NCI-H1417 treated with DMSO at 0.1 percent for 48 hours (cell line): ENCODE data around the gene ELFN1.

ENCODE experiments used
- DNase-seq: peaks from one replicate; lab custom pipeline; 2025; lab: John Stamatoyannopoulos, UW

Gene ELFN1

DNA sequence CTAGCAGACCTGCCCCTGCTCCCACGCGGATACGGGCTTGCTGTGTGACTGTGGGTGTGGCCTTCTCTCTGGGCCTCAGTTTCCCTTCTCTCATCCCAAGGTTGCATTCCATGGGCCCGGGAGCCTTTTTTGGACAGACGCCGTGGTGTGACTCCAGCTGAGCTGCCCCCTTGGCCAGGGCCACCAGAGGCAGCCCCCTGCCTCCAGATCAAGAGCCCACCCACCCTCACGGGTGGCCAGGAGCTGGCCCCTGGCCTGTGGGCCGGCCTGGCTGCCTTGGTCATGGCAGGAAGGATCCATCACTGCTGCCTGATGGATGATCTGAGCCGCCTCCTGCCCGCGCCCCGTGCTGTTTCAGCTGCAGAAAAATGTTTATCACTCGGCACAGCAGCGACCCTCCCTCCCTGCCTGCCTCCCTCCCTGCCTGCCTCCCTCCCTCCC is 27.8 kb upstream of the ELFN1 start:
- DNase-seq: no peak

- no peak for DNase-seq
Measured at GRCh38 chr7:1643270-1644092, 26.6 kb upstream of the ELFN1 start.

DNA sequence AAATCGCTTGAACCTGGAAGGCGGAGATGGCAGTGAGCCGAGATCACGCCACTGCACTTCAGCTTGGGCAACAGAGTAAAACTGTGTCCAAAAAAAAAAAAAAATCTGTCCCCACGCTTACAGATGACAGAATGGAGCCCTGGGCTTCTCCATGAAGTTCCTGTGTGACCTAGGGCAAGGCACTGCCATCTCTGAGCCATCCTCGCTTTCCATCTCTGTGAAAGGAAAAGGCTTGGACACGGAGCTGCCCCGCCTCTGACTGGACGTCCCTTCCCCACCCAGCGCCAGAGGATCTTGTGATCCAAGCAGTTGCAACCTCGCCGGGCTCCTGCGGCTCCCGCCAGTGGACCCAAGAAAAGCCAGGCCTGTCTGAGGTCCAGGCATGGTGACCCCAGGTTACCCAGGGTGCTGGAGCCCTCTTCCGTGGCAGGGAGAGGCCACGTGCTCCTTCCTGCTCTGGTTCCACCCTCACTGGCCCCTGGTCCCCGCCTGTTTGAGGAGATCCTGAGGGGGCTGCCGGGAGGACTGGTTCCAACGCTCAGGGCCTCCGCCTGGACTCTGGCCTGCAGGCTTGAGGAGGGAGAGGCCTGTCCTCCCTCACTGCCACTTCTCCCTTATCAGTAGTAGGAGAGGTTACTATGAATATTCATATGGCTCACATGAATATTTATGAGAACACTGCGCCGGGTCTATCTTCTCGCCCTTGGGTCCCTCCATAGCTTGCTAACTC is 25.6 kb upstream of the ELFN1 start:
- DNase-seq: no peak

DNA sequence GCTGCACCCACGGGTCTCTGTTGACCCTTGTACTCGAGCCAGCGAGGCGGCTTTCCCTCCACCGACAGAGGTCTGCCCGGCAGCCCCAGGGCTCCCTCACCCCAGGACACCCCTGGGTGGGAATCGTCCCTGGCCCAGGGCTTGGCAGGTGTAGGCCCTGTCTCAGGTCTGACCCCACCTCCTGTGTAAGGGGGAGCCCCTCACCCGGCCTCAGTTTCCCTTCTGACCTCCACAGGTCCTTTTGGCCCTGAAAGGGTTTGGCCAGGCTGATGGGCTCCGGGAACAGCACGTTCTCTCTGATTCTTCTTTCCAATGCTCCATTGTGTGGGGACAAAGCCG is 25.0 kb upstream of the ELFN1 start:
- DNase-seq: no peak

- no peak for DNase-seq
Measured at GRCh38 chr7:1645476-1645875, 24.6 kb upstream of the ELFN1 start.

- DNase-seq: no peak
Measured at GRCh38 chr7:1646391-1646790, 23.7 kb upstream of the ELFN1 start.

GRCh38 chr7:1646957-1647891 is 22.9 kb upstream of the ELFN1 start:
- no peak for DNase-seq

GRCh38 chr7:1647961-1648672 is 22.0 kb upstream of the ELFN1 start:
- no peak for DNase-seq

DNA sequence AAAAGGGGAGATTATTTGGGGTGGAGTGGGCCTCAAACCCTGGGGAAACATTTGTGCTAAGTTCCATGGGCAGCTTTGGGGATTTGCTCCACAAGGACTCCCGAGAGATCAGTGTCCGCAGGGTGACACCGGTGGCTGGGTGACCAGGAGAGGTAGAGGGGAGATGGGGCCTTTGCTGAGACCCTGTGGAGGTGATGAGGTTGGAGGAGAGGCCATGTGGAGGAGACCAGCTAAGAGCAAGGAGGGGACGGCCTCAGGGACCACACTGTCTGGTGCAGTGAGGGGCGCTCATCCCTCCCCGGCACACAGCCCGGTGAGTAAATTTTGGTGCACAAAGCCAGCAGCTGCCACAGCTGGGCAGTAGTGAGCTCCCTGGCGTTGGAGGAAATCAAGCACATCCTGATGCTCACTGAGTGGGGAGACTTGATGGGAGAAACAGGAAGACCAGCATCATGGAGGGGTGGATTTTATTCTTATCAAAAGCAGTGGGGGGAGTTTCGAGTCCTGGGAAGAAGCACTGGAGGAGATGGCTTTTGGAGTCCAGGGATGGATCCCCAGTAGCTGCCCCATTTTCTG is 20.2 kb upstream of the ELFN1 start:
- no peak for DNase-seq

- DNase-seq: no peak
Measured at GRCh38 chr7:1650363-1651030, 19.6 kb upstream of the ELFN1 start.

DNA sequence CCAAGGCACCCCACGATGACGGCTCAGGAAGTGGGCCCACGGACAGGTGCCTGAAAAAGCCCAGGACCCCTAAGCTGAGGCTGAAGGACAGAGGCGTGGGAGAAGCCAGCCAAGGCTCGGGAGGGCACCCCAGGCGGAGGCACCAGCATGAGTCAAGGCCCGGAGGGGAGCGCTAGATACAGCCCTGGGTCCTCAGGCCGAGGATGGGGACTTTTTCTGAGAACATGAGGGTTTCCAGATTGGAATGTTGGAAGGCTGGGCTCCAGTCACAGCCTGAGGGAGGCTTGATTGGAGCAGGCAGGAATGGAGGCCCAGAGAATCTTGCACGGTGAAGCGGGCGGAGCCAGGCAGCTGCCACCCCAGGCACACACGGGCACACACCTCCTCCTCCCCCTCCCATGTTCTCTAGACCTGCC is 19.0 kb upstream of the ELFN1 start:
- no peak for DNase-seq

DNA sequence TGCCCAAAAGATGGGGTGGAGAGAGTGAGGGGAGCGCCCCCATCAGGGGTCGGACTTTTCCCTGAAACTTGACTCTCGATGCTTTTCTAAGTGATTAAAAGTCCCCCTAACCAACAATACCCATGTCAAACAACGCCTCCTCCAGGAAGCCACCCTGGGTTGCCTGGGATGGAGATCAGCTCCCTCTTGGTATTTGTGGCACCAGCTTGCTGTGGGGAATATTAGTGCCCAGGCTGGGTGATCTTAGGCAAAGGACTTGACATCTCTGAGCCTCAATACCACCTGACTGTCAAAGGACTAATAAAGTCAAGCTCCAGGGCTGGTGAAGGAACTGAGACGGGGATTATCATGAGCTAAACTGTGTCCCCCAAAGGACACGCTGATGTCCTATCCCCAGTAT is 18.2 kb upstream of the ELFN1 start:
- DNase-seq: no peak

DNA sequence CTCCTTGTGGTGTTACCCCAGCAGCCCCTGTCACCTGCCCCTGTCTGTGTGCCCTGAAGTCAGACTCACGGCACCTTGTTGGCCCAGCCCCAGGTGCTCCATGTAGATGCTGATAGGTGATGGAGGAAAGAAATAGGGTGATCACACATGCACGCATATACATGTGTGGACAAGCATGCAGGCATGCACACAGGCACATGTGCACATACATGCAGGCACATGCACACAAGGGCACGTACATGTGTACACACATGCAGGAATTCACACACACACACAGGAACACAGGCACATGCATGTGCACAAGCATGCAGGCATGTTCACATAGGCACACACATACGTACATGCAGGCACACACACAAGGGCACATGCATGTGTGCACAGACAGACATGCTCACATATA is 16.6 kb upstream of the ELFN1 start:
- no peak for DNase-seq

DNA sequence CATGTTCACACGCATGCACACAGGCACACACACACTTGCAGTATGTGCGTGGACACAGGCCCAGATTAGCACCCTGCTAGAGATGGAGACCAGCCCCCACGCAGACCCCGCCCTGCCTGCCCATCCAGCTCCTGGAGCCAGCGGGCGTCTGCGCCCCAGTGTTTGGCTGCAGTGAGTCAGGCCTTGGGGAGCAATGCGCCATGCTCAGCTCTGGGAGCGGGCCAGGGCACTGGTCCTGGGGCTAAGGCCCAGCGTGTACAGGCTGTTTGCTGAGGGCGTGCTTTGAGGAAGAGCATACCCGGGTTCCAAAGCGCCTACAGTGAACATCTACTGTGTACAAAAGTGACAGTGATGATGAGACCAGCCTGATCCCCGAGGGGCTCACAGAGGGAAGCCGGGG is 16.0 kb upstream of the ELFN1 start:
- no peak for DNase-seq

- no peak for DNase-seq
Measured at GRCh38 chr7:1654738-1655475, 15.2 kb upstream of the ELFN1 start.

GRCh38 chr7:1659696-1660095 is 10.4 kb upstream of the ELFN1 start:
- DNase-seq: no peak

DNA sequence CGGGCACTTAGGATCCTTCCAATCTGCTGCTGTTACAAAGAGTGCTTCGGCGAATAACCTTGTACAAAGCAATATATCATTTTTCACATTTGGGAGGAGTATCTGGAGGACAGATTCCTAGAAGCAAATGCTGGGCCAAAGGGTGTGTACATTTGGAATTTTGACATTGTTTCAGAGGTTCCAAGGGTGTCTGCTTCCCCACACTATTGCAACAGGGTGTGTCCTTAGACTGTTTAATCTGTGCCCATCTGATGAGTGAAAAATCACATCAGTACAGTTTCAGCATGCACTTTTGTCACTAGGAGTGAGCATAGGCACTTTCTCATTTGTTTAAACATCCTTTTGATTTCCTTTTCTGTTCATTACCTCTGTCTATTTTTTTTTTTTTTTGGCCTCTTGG is 8.6 kb upstream of the ELFN1 start:
- no peak for DNase-seq

- DNase-seq: no peak
Measured at GRCh38 chr7:1662101-1662500, 8.0 kb upstream of the ELFN1 start.

DNA sequence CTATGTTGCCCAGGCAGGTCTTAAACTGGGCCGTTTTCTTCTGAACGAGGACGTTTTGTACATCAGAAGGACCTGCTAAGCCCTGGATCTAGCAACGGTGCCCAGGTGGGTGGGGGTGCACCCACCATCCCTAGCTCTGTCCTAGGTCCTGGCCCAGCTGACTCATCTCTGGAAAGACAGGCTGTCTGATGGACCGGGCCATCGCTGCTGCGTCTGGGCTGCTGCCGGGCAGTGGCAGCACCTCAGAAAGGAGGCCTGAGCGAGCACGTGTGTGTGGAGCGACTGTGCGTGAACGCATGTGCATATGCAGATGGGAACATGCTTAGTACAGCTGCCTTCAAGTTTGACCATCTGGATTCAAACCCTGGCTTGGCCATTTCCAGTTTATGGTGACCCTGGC is 7.3 kb upstream of the ELFN1 start:
- no peak for DNase-seq

GRCh38 chr7:1663223-1663622 is 6.9 kb upstream of the ELFN1 start:
- DNase-seq: no peak
